Stimulated activated CD8-positive, alpha-beta memory T cell treated with anti-CD3 and anti-CD28 coated beads, Interleukin-7, amount 100 ng/mL, for 24 hours (primary cell): ENCODE results near the gene PNMA8A.
A peak's percentile ranks its signal among the peaks of the same experiment; 100 is the strongest.
"Not testable (repeated sequence)": the region's sequence is repeated elsewhere in the genome, so short reads cannot be mapped to it uniquely, and the experiment has no call there.

Source experiments
- DNase-seq: peaks from one replicate; pipeline ENCODE4 v3.0.0-alpha.2; 2020; ENCODE audit warnings: low read depth

The PNMA8A gene, protein sequence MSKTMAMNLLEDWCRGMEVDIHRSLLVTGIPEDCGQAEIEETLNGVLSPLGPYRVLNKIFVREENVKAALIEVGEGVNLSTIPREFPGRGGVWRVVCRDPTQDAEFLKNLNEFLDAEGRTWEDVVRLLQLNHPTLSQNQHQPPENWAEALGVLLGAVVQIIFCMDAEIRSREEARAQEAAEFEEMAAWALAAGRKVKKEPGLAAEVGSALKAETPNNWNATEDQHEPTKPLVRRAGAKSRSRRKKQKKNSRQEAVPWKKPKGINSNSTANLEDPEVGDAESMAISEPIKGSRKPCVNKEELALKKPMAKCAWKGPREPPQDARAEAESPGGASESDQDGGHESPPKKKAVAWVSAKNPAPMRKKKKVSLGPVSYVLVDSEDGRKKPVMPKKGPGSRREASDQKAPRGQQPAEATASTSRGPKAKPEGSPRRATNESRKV

DNA sequence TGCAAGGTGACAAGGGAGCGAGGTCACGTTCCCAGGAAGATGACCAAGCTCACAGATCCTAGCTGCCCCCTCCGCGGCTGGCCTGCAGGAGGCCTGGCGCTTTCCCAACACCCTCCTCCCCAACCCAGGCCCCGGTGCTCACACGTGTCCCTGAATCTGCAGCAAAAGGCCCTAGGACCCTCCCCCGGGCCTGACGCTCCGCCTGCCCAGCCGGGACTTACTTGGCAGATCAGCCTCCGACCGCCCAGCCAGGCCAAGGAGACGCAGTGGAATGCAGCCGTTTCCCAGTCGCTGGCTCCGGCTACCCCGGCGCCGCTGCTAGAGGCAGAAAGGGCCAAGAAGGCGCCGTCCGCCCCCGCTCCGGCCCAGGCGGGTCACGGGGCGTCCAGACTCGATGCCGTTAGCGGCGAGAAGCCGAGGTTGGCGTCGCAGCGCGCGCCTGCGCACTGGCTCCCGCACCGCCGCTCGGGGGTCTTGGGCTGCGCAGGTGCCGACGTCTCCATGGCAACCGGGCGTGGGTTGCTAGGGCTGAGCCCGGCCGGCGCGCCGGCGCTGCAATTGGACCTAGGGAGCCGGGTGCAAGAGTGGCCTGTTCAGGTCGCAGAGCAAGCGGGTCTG is at the start of gene PNMA8A:
Gene PNMA8A, minus strand, starts transcription at position 448 of the 618 bp plus-strand sequence. CDS start 528 bp downstream, outside the sequence.
- DNase-seq: no peak

DNA sequence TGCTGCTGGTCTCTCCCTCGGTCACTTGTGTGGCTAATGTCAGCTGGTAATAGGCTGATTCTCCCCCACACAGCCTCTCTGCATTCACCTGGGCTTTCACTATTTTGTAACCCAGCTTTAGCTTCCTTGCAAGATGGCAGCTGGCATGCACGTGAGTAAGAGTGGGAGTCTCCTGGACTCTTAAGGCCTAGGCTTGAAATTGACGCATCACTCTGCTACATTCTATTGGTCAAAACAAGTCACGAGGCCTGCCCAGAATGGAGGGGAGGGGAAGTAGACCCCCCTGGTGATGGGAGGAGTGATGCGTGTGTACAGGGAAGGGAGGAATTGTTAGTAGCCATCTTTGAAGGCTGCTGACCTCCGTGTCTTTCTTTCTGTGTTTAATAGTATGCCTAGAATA is 49.3 kb upstream of the PNMA8A start:
- no peak for DNase-seq

DNA sequence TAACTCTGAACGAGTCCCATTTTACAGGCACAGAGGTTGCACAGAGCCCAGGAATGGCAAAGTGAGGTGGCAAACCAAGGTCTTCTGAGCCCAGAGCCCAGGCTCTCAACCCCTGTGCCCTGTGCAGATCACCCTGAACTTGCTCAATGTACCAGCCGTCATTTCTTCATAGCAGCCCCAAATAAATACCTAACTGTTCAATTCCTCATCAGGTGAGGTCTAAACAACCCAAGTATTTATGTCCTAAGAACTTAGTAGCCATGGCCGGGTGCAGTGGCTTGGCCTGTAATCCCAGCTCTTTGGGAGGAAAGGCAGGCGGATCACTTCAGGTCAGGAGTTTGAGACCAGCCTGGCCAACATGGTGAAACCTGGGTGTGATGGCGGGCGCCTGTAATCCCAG is 46.1 kb upstream of the PNMA8A start:
- no peak for DNase-seq

DNA sequence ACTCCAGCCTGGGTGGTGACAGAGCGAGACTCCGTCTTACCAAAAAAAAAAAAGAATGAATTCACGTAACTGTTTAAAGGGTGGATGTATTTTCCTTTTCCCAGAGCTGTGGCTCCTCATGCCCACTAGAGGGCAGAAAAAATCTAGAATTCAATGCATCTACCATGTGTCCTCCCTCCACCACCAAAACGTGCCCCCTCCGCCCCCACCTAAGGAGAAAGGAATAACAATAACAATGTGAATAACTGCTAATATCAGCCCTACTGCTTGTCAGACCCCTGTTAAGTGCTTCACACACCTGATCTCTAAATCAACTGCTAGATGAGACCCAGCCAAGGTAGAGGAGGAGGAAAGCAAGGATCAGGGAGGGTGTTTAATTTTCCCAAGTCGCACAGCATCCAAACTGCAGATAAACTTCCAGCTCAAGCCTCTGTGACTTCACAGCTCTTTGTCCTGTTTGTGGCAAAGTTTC is 44.6 kb upstream of the PNMA8A start:
- no peak for DNase-seq

DNA sequence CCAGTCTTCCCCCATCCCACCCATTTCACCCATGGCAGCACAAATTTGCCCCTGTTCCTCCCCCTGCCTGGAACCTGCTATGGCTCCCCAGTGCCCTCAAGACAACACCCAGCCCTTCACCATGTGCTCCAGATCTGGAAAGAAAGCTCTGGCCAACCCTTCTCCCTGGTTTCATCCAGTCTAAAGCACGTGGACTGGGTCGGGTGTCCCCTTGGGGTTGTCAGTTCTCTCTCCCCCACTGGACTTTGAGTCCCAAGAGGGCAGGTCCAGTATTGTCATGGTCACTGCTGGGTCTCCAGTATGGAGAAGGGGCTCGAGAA is 43.9 kb upstream of the PNMA8A start:
- no peak for DNase-seq

DNA sequence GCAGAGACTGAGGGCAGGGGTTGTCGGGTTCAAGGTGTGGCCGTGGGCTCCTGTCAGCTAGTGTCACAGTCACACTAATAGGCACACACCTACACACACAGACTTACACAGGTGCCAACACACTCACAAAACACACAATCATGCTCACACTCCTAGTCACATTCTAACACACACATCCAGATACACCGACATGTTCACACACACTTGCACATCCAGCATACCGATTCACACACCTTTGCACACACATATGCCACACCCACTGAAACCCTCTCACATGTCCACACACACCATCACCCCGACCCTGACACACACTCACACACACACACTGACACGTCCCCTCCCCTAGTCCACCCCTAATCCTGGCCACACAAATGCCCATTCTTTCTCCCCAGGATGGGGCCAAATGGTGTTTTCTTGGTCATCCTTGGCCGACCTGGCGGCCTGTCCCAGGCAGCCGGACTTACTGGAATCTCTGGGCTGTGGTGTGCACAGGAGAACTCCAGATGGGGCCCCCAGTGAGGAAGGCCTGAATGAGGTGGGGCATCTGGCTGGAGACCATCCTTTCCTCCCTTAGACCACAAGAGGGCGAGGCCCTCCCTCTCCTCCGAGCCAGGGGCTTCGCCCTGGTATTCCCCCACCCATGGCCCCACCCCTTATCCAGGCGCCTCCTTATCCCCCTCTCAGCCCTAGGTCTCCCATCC is 43.4 kb upstream of the PNMA8A start:
- no peak for DNase-seq

DNA sequence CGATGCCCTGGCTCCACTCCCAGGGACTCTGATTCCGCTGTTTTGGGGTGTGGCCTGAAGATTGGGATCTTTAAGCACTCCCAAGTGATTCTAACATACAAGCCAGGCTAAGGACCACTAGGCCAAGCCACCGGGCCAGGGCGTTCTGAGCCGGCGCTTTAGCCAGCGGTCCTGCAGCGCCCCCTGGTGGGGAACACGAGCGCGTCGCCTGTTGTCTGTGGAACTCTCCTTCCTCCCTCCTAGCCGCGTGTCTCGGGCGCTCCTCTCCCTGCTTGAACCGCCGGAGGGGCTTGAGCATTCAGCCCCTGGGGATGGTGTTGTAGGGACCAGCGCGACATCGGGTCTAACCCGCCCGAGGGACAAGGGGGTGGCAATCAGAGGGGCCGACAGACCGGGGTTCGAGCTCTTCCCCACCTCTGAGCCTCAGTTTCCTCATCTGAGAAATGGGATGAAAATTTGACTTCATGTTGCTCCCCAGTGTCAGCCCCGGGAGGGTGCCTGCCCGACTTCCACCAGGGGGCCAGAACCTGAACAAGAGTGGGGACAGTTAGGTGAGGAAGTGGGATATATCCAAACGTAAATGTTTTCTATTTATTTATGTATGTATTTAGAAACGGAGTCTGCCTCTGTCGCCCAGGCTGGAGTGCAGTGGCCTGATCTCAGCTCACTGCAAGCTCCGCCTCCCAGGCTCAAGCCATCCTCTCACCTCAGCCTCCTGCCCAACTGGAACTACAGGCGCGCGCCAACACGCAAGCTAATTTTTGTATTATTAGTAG is 42.3 kb upstream of the PNMA8A start:
- DNase-seq: peak; percentile 80

DNA sequence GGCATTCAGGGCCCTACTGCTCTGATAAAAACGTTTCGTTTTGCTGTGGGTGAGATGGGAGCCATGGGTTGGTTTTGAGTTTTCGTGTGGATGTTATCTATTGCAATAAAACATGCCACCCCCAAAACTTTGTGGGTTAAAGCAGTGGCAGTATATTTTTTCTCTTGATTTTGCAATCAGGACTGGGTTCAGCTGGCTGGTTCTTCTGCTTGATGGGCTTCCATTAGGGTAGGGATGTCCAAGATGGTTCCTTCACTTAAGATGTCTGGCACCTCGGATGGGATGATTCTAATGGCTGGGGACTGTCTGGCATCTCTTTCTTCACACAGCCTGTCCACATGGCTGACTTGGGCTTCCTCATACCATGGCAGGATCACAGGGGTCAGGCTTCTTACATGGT is 39.9 kb upstream of the PNMA8A start:
- DNase-seq: no peak

DNA sequence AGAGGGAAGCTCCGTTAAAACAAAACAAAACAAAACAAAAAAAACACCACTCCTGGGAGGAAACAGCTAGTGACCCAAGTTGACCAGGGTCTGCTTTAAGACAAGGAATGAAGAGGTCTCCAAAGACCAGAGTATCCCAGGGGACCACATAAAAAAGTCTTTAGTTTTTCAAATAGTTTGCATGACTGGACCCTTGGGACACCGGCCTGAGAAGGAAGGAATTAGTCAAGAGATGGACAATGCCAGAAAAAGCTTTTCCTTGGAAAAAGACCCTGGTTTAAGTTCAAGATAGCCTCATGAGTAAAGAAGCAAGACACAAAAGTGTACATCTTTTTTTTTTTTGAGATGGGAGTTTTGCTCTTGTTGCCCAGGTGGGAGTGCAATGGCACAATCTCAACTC is 36.8 kb upstream of the PNMA8A start:
- DNase-seq: no peak

DNA sequence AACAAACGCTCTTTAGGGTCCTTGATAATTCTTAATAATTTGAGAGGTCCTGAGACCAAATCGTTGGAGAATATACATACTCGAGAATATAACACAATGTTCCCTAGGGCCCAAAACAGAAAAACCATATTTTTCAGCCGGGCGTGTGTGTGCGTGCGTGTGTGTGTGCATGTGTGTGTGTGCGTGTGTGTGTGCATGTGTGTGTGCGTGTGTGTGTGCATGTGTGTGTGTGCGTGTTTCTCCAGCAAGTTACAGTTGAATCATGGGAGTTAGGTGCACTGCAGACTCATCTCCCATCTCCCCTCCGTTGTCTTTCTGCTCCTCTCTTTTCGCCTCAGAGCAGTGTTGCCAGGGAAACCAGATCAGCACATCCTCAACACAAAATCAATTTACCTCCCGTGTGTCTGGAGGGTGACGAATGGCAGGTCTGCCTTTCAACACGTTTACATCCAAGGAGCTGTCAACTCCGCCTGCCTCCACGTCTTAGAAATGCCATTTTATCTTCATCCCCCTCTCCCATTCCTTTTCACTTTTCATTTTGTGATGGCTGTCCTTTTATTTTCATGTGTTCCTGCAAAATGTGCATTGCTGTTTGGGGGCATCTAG is 32.6 kb upstream of the PNMA8A start:
- no peak for DNase-seq

DNA sequence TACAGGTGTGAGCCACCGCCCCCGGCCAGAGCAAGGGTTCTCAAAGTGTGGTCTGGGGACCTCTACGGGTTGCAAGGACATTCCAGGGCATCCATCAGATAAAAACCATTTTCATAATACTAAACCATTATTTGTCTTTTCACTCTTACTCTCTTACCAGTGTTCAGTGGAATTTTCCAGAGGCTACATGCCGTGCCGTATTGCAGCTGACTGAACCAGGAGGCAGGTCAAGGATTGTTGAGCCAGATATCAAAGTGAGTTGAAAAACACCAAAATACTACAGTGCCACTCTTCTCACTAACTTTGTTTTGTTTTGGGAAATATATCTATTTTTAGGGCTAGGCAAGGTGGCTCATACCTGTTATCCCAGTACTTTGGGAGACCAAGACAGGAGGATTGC is 31.5 kb upstream of the PNMA8A start:
- DNase-seq: no peak

DNA sequence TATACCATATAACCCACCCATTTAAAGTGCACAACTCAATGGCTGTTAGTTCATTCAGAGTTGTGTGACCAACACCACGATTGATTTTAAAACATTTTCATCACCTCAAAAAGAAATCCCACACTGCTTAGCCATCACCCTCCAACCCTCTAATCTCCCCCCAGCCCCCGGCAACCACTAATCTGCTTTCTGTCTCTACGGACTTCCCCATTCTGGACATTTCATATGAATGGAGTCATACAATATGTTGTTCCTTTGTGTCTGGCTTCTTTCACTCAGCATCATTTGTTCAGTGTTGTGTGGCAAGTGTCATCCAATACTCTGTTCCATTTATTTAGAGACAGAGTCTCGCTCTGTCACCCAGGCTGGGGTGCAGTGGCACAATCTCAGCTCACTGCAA is 28.3 kb upstream of the PNMA8A start:
- no peak for DNase-seq

DNA sequence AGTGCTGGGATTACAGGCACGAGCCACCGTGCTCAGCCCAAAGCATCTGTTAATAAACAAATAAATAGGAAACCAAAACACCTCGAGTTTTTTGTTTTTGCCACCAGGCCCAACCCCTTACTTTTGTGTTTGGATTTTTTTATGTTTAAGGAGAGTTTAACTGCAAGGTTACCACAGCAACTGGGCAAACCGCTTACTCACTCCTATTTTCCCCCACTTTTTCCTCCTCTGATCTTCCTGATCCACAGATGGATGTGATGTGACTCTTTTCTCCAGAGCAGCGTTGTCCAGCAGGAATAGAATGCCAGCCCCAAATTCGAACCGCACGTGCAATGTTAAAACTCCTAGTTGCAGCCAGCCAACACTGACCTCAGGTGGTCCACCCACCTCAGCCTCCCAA is 26.4 kb upstream of the PNMA8A start:
- DNase-seq: no peak

DNA sequence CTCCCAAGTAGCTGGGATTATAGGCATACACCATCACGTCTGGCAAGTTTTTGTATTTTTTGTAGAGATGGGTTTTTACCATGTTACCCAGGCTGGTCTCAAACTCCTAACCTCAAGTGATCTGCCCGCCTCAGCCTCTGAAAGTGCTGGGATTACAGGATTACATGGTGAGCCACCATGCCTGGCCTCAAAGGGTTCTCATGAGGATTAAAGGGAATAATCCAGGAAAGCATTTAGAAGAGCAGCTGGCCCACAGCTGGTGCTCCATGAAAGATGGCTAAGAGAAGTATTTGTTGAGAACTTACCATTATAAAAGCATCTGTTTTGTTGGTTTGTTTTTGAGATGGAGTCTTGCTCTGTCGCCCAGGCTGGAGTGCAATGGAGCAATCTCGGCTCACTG is 25.5 kb upstream of the PNMA8A start:
- not testable (repeated sequence) for DNase-seq

DNA sequence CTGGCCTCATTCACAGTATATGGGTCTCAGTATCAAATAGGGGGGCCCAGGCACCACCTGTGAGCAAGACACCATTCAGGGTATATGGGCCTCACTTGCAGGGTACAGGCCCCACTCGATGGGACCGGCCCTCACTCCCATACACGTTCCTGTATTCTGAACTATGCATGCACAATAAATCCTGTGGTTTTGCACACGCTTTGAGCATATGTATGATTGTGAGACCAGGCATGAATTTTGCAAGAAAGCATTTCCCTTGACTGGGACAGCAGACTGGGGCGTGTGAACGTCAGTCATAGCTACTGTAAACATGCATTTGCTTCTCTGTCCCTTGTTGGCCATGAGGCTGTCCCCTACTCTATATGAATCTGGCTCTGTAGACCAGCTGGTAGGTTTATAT is 24.9 kb upstream of the PNMA8A start:
- no peak for DNase-seq

DNA sequence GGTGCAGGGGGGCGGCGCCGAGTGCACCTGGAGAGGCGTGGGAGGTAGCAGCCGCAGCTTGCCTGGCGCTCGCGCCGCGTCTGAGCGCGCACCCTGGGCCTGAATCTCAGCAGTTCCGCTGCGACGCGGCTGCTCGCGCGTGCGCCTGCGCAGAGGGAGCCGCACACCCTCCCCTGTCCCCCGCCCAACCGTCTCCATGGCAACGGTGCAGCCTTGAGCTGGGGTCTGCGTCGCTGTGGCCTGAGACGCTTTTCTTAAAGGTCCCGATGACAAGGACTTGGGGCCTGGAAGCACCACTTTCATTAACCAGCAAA is 24.4 kb upstream of the PNMA8A start, which contains the start of gene PNMA8B:
Gene PNMA8B, minus strand, starts transcription at position 82 of the 314 bp plus-strand sequence. CDS start 402 bp downstream, outside the sequence.
- no peak for DNase-seq

DNA sequence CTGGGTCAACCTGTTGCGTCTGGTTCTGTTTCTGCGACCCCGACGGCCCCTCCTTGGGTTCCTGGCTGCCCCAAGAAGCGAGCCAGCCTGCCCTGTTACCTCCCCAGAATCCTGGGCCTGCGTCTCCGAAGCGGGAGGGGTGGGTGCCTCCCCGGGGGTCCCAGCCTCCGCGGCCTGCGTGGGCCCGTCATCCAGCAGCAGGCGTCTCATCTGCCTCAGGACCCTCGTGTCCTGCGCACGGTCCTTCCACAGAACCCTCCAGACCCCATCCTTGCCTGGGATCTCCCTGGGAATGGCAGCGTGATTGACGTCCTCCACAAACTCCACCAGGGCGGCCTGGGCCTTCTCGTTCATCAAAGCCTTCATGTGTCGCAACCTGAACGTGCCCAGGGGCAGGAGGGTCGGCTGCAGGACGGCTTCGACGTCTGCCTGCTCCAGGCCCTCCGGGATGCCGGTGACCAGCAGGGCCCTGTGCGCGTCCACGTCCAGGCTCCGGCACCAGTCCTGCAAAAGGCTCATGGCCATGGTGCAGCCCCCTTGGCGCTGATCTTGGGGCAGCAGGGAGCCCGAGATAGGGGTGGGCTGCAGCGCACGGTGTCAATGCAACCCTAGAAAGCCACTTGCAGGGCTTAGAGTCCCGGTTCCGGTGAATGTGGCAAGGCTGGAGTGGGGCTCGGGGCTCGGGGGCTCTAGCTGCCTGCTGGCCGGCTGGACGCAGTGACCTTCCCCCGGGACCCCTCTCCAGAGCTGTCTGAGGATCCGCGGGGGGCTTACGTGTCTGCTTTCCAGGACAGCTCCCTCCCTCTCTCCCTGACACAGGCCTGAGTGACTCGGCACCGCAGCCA is 23.8 kb upstream of the PNMA8A start:
- no peak for DNase-seq

DNA sequence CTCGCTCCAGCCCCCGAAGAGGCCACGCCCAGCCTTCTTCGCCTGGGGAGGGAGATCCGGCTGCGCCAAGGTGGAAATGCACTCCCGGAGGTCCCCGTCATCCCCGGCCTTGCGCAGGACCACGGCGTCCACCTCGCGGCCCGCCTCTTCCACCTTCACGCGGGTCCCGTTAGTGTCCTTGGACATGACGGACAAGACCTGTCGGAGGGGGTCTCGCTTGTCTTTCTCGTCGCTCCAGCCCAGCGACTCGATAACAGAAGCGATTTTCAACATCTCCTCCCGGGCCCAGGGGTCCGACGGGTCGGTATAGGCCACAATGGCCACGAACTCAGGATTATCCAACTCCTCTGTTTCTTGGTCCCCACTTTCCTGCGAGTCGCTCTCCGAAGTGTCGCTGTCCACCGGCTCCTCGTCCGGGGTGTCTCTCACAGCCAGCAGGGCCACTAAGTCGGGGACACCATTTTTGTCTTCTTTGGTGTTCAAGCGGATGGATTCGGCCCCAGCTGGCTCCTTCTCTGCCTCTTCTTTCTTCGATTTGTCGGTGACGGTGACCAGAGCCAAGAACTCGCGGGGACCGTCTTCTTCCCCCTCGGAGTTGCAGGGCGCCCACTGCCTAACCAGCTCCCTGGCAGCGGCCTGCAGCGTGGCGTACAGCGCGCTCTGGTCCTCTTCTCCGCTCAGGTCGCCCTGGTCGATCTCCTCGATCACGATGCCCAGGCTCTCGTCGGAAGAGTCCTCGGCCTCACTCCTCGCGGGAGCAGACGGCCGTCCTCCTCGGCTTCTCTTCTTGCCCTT is 23.0 kb upstream of the PNMA8A start:
- no peak for DNase-seq

DNA sequence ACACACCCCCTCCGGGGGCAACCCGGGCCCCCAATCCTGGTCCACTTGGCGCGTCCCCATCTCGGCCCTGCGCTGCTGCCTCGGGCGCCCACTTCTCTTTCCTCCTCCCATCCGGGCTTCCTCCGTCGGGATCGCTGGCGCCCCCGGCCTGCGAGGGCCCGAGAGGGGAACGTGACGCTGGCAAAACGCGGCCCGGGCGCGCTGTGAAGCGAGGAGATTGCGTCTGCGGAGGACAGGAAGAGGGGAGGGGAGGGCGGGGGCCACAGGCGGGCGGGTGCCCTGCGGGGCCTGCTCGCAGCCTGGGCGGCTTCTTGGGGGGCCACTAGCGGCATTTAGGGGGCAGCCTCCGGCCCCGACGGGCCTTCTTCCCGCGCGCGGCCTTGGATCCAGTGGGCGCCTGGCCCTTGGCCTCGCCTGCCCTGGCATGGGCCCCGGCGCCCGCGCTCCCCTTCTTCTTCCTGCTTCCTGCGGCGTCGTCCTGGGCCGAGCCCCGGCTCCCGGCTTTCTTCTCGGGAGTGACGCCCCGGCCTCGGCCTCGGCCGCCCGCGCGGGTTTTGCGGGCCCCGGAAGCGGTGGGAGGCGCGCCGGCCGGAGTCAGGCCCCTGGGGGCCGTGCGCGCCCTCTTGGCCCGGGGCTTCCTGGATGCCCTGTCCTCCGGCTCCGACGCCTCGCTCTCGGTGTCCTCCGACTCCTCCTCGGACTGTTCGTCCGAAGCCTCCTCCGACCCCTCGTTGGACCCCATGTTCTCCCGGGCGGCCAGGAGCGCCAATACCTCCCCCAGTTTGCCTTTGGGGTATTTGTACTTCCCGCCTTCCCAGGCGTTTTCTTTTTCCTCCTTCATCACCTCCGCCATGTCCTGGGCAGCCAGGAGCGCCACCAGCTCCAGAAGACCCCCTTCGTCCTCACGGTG is 22.1 kb upstream of the PNMA8A start:
- DNase-seq: no peak
